HepG2 (cell line): ENCODE measurements around the gene INF2. TPM values are rescaled to one million over a fixed set of nuclear protein-coding genes. Genes with fewer than 3 reads are reported as not detected.

Experiments used
- ATAC-seq: fragments of 200-7000 bp; cut with Tn5 transposase; 3 replicates; pipeline ENCODE4 v1.9.1; 2020; ENCODE audit warnings: mild to moderate bottlenecking, moderate library complexity
- BruUV-seq: library from RNA; stranded (reverse); fragments of 400-500 nt; replicated peaks from 2 replicates; lab custom pipeline; 2021; lab: Mats Ljungman, UMichigan
- CTCF ChIA-PET: fragments of 300-600 bp; formaldehyde crosslinking; extraction: SDS; loops from one replicate; lab custom pipeline; 2021; ENCODE audit warnings: low total read pairs, inconsistent platforms, low intra/inter-chr PET ratio; lab: Yijun Ruan, JAX
- POLR2A ChIA-PET: fragments of 350-600 bp; sonication (Branson Sonifier 250); formaldehyde crosslinking; loops from one replicate; lab custom pipeline; 2020; ENCODE audit warnings: antibody characterized with exemption, inconsistent platforms; lab: Yijun Ruan, JAX
- DNase-seq: peaks from one replicate; pipeline ENCODE4 v3.0.0-alpha.2; 2015; ENCODE audit warnings: low spot score
- FAIRE-seq: peaks from 3 replicates; lab custom pipeline; 2011; peaks lifted over from hg19 to GRCh38; lab: Jason Lieb, UNC
- H2AFZ ChIP-seq: one replicate; pipeline ENCODE4 v1.6.1; 2011; ENCODE audit warnings: low read length, inconsistent platforms
- H3K27ac ChIP-seq: fragments of 300-600 bp; 3 replicates; pipeline ENCODE4 v1.8.0; 2011; ENCODE audit warnings: mixed run types, mild to moderate bottlenecking, mixed read lengths, low read length, inconsistent platforms; ENCODE audit not compliant: insufficient read depth; ENCODE audit errors: extremely low read length
- H3K27me3 ChIP-seq, 2 experiments: fragments of 200-600 bp in 1 of 2; 2 replicates in 1 of 2; 3 replicates in 1 of 2; pipeline versions ENCODE4 v1.6.0 to v1.8.0; 2011; ENCODE audit warnings: low read length in 2 of 2, mild to moderate bottlenecking in 2 of 2, moderate library complexity in 2 of 2, inconsistent platforms in 1 of 2; ENCODE audit not compliant: insufficient read depth in 2 of 2, control insufficient read depth in 1 of 2
- H3K36me3 ChIP-seq, 2 experiments: fragments of 200-600 bp in 1 of 2; replicated peaks in 1 of 2; 2 replicates in 1 of 2; 3 replicates in 1 of 2; pipeline versions ENCODE4 v1.5.1 to v1.8.0; 2011; ENCODE audit warnings: low read length in 2 of 2, inconsistent platforms in 1 of 2; ENCODE audit not compliant: insufficient read depth in 2 of 2, control insufficient read depth in 1 of 2
- H3K4me1 ChIP-seq: 2 replicates; pipeline ENCODE4 v1.5.1; 2012; ENCODE audit warnings: low read length, inconsistent platforms; ENCODE audit not compliant: insufficient read depth
- H3K4me2 ChIP-seq: 2 replicates; pipeline ENCODE4 v1.6.0; 2011; ENCODE audit warnings: low read depth, low read length, inconsistent platforms
- H3K4me3 ChIP-seq, 3 experiments: fragments of 200-600 bp in 1 of 3; sonication (generic), shearing (Covaris generic) in 1 of 3; replicated peaks in 1 of 3; 2 replicates each; pipeline ENCODE4 v1.5.1; 2011 to 2016; ENCODE audit warnings: low read length in 3 of 3, inconsistent platforms in 2 of 3, low read depth in 2 of 3, mild to moderate bottlenecking in 2 of 3, control low read depth in 1 of 3, mixed read lengths in 1 of 3; ENCODE audit not compliant: insufficient read depth in 1 of 3
- H3K79me2 ChIP-seq: one replicate; pipeline ENCODE4 v1.6.1; 2011; ENCODE audit warnings: low read length, inconsistent platforms; ENCODE audit not compliant: insufficient read depth
- H3K9ac ChIP-seq: 2 replicates; pipeline ENCODE4 v1.6.0; 2011; ENCODE audit warnings: mild to moderate bottlenecking, low read depth, low read length, inconsistent platforms; ENCODE audit not compliant: insufficient read depth
- H3K9me3 ChIP-seq: 2 replicates; pipeline ENCODE4 v1.5.1; 2012; ENCODE audit warnings: mild to moderate bottlenecking, low read length
- H4K20me1 ChIP-seq: 2 replicates; pipeline ENCODE4 v1.6.0; 2011; ENCODE audit warnings: inconsistent platforms, mild to moderate bottlenecking, low read length, moderate library complexity; ENCODE audit not compliant: insufficient read depth
- AGO2 ChIP-seq: fragments of 200-400 bp; formaldehyde crosslinking; optimal IDR thresholded peaks from 2 replicates; pipeline ENCODE3; 2017; ENCODE audit warnings: mild to moderate bottlenecking, low read depth, low read length, moderate library complexity
- HOXA7 ChIP-seq: sonication (generic); formaldehyde crosslinking; IDR thresholded peaks from 2 replicates; pipeline ENCODE4 v1.8.1; 2022; ENCODE audit warnings: mild to moderate bottlenecking, missing genetic modification reagents, moderate library complexity
- MTF2 ChIP-seq: sonication (generic); formaldehyde crosslinking; IDR thresholded peaks from 2 replicates; pipeline ENCODE4 v1.5.0; 2020; ENCODE audit warnings: missing genetic modification reagents, borderline replicate concordance
- NR2F2 ChIP-seq: IDR thresholded peaks from 2 replicates; pipeline ENCODE4 v1.6.1; 2012; ENCODE audit warnings: low read depth, inconsistent platforms, borderline replicate concordance
- SMARCE1 ChIP-seq: fragments of 450-650 bp; IDR thresholded peaks from 2 replicates; pipeline ENCODE4 v1.6.1; 2017; ENCODE audit warnings: borderline replicate concordance
- ZNF768 ChIP-seq: sonication (generic); formaldehyde crosslinking; IDR thresholded peaks from 2 replicates; pipeline ENCODE4 v1.4.0; 2020; ENCODE audit warnings: missing genetic modification reagents
- WGBS: methylation state at CpG from one replicate; pipeline ENCODE4 v1.1.6; 2017; ENCODE audit warnings: low lambda C conversion rate; 5-methylcytosine and 5-hydroxymethylcytosine counted together
- in situ Hi-C: cut with HindIII; loops from 2 replicates; pipeline ENCODE4 v1.10.0; 2017; ENCODE audit warnings: low pct_unique_long_range_greater_than_20kb; ENCODE audit not compliant: extremely low pct_ligation_motif_present
- intact Hi-C: fragments of 100-400 bp; cut with micrococcal nuclease; formaldehyde crosslinking; loops from one replicate; pipeline ENCODE4 v1.10.0; 2022; ENCODE audit not compliant: unreplicated experiment
- polyA plus RNA-seq, 8 experiments: library from polyadenylated mRNA; depleted of rRNA in 3 of 8; stranded (reverse) in 7 of 8; unstranded in 1 of 8; fragments of >200 nt; fragmentation: Illumina TruSeq in 4 of 8; extraction: Trizol in 4 of 8; gene quantifications; 2 replicates each; pipeline versions ENCODE4 v1.2.1 to v1.2.3, GENCODE V29; 2011 to 2016; ENCODE audit warnings: low read depth in 4 of 8, missing spikeins in 1 of 8, mixed read lengths in 1 of 8; ENCODE audit not compliant: insufficient read depth in 1 of 8
- total RNA-seq, 5 experiments: library from RNA; depleted of rRNA; stranded (reverse); fragments of >200 nt; fragmentation: Illumina TruSeq; extraction: Trizol; gene quantifications; 2 replicates each; pipeline ENCODE4 v1.2.3, GENCODE V29; 2016; ENCODE audit warnings: low read depth in 1 of 5
- TF ChIP-seq, protein P1 (sequence below): sonication (generic); formaldehyde crosslinking; IDR thresholded peaks from 2 replicates; pipeline ENCODE4 v1.4.0; 2020; ENCODE audit warnings: mild to moderate bottlenecking, missing genetic modification reagents
- TF ChIP-seq, protein P2 (sequence below): sonication (generic); formaldehyde crosslinking; IDR thresholded peaks from 2 replicates; pipeline ENCODE4 v1.4.0; 2020; ENCODE audit warnings: missing genetic modification reagents
- TF ChIP-seq, protein P3 (sequence below): sonication (generic); formaldehyde crosslinking; IDR thresholded peaks from 2 replicates; pipeline ENCODE4 v1.5.1; 2020; ENCODE audit warnings: mild to moderate bottlenecking, missing genetic modification reagents, borderline replicate concordance

INF2 gene
- total and polyA plus RNA-seq, 2 of the 13 experiments (the other 11 are each of a cell fraction or from before 2014, with no cell fraction given): 16.4 to 26.4 TPM

DNA sequence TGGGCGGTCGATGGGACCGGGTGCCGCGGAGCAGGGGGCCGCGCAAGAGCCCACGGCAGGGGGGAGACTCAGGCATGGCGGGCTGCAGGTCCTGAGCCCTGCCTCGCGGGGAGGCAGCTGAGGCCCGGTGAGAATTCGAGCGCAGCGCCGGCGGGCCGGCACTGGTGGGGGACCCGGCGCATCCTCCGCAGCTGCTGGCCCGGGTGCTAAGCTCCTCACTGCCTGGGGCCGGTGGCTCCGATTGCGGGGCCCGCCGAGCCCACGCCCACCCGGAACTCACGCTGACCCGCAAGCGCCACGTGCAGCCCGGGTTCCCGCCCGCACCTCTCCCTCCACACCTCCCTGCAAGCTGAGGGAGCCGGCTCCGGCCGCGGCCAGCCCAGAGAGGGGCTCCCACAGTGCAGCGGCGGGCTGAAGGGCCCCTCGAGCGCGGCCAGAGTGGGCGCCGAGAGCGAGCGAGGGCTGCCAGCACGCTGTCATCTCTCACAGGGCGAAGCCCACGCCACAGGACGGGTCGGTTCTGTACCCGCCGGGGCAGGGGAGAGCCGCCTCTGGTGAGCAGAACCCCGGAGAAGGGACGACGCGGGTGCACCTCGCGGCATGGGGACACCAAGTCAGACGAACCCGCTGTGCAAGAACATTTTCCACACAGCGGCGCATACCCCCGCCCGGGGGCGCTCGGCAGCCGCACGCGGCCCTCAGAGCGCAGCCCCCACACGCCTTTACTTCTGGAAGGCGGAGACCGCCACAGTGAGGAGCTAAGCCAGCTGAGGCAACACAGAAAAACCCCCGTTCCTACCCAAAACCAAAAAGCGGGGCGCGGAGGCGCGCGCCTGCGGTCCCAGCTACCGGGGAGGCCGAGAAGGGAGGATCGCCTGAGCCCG is 62.4 kb downstream of the INF2 start (continued):
- TF ChIP-seq ZNF768 (CRISPR knock-in tag) (peak; percentile 24; the same call in 1 of the 2 replicates), HOXA7 (CRISPR knock-in tag) (0 out of 2 replicates have a peak, but pooled peaks have one; percentile 34), AGO2 (peak; percentile 35)

DNA sequence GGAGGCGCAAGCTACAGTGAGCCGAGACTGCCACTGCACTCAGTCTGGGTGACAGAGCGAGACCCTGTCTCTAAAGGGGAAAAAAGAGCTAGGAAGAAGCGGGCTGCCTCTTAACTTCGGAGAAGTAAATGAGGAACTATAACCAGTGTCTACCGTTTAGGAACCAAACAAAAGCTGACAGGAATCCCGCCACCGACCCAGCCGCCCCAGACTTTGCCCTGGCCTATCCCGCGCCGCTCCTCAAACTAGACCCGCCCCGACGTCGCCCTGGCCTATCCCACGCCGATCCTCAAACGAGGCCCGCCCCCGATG is 63.0 kb downstream of the INF2 start:
- no peak overlapping the region for H2AFZ ChIP-seq
- intact Hi-C loops: loop anchor here (2.0 kb wide), 1 partner anchor 14 kb away; no protein-coding TSS in a partner anchor
- FAIRE-seq: no peak
- TF ChIP-seq, protein P1, sequence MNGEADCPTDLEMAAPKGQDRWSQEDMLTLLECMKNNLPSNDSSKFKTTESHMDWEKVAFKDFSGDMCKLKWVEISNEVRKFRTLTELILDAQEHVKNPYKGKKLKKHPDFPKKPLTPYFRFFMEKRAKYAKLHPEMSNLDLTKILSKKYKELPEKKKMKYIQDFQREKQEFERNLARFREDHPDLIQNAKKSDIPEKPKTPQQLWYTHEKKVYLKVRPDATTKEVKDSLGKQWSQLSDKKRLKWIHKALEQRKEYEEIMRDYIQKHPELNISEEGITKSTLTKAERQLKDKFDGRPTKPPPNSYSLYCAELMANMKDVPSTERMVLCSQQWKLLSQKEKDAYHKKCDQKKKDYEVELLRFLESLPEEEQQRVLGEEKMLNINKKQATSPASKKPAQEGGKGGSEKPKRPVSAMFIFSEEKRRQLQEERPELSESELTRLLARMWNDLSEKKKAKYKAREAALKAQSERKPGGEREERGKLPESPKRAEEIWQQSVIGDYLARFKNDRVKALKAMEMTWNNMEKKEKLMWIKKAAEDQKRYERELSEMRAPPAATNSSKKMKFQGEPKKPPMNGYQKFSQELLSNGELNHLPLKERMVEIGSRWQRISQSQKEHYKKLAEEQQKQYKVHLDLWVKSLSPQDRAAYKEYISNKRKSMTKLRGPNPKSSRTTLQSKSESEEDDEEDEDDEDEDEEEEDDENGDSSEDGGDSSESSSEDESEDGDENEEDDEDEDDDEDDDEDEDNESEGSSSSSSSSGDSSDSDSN: no peak
- TF ChIP-seq, protein P2, sequence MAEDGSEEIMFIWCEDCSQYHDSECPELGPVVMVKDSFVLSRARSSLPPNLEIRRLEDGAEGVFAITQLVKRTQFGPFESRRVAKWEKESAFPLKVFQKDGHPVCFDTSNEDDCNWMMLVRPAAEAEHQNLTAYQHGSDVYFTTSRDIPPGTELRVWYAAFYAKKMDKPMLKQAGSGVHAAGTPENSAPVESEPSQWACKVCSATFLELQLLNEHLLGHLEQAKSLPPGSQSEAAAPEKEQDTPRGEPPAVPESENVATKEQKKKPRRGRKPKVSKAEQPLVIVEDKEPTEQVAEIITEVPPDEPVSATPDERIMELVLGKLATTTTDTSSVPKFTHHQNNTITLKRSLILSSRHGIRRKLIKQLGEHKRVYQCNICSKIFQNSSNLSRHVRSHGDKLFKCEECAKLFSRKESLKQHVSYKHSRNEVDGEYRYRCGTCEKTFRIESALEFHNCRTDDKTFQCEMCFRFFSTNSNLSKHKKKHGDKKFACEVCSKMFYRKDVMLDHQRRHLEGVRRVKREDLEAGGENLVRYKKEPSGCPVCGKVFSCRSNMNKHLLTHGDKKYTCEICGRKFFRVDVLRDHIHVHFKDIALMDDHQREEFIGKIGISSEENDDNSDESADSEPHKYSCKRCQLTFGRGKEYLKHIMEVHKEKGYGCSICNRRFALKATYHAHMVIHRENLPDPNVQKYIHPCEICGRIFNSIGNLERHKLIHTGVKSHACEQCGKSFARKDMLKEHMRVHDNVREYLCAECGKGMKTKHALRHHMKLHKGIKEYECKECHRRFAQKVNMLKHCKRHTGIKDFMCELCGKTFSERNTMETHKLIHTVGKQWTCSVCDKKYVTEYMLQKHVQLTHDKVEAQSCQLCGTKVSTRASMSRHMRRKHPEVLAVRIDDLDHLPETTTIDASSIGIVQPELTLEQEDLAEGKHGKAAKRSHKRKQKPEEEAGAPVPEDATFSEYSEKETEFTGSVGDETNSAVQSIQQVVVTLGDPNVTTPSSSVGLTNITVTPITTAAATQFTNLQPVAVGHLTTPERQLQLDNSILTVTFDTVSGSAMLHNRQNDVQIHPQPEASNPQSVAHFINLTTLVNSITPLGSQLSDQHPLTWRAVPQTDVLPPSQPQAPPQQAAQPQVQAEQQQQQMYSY (CRISPR knock-in tag): no peak
- TF ChIP-seq NR2F2 (no peak), SMARCE1 (no peak), MTF2 (CRISPR knock-in tag) (0 out of 2 replicates have a peak, but pooled peaks have one; percentile 1)
- TF ChIP-seq, protein P3, sequence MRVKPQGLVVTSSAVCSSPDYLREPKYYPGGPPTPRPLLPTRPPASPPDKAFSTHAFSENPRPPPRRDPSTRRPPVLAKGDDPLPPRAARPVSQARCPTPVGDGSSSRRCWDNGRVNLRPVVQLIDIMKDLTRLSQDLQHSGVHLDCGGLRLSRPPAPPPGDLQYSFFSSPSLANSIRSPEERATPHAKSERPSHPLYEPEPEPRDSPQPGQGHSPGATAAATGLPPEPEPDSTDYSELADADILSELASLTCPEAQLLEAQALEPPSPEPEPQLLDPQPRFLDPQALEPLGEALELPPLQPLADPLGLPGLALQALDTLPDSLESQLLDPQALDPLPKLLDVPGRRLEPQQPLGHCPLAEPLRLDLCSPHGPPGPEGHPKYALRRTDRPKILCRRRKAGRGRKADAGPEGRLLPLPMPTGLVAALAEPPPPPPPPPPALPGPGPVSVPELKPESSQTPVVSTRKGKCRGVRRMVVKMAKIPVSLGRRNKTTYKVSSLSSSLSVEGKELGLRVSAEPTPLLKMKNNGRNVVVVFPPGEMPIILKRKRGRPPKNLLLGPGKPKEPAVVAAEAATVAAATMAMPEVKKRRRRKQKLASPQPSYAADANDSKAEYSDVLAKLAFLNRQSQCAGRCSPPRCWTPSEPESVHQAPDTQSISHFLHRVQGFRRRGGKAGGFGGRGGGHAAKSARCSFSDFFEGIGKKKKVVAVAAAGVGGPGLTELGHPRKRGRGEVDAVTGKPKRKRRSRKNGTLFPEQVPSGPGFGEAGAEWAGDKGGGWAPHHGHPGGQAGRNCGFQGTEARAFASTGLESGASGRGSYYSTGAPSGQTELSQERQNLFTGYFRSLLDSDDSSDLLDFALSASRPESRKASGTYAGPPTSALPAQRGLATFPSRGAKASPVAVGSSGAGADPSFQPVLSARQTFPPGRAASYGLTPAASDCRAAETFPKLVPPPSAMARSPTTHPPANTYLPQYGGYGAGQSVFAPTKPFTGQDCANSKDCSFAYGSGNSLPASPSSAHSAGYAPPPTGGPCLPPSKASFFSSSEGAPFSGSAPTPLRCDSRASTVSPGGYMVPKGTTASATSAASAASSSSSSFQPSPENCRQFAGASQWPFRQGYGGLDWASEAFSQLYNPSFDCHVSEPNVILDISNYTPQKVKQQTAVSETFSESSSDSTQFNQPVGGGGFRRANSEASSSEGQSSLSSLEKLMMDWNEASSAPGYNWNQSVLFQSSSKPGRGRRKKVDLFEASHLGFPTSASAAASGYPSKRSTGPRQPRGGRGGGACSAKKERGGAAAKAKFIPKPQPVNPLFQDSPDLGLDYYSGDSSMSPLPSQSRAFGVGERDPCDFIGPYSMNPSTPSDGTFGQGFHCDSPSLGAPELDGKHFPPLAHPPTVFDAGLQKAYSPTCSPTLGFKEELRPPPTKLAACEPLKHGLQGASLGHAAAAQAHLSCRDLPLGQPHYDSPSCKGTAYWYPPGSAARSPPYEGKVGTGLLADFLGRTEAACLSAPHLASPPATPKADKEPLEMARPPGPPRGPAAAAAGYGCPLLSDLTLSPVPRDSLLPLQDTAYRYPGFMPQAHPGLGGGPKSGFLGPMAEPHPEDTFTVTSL (CRISPR knock-in tag): no peak

More for the DNA sequence above, 63.0 kb downstream of the INF2 start:
- H3K9ac ChIP-seq: peak overlapping the region; percentile 73
- peaks cover 8 to 18% of the 10 kb centered on the region in 2 experiments; a peak in 4 of 5 replicates for H3K36me3 ChIP-seq
- 12% methylated on average over 18 of the region's 21 CpGs for WGBS
- H3K4me2 ChIP-seq: peak overlapping the region; percentile 90
- no TSS peak for BruUV-seq
- peak overlapping the region; percentile 82 for H3K27ac ChIP-seq
- ChIA-PET POLR2A (interaction anchor here (0.5 to 4.8 kb wide), 19 partner anchors 9 to 536 kb away, joined by 3 to 72 read pairs (median 6); partner anchors contain the start of genes ADSS1, CDCA4, CEP170B and ZBTB42), CTCF (no interaction called here)
- peaks cover 38% of the 10 kb centered on the region for H3K79me2 ChIP-seq
- H3K4me3 ChIP-seq: peak overlapping the region; percentile 18 to 94 (median 42); a peak in 4 of 6 replicates
- no peaks in the 10 kb centered on the region for H3K27me3 ChIP-seq
- no peaks in the 10 kb centered on the region for H3K9me3 ChIP-seq
- peak; percentile 75 for ATAC-seq
- no peak for DNase-seq
- peaks cover 75% of the 10 kb centered on the region for H3K4me1 ChIP-seq
- in situ Hi-C loops: no loop called here
- H4K20me1 ChIP-seq: peaks cover 16% of the 10 kb centered on the region
